ENCODE results near the gene NCOA7. TPM values are rescaled to one million over a fixed set of nuclear protein-coding genes. Genes with fewer than 3 reads are reported as not detected.
A peak's percentile ranks its signal among the peaks of the same experiment; 100 is the strongest.

Gene NCOA7
- polyA plus RNA-seq, result 10 to 100 TPM; 10.2 to 48.1 (median 16.1) TPM

- Mint-ChIP-seq H3K9me3 (no peaks in the 10 kb centered on the region), H3K4me1 (peaks cover 56 to 63% of the 10 kb centered on the region in 2 donors), H3K4me3 (peak within 1 kb of the TSS; percentile 92 to 98 (median 93)), H3K27me3 (ENCODE audit: low read depth in 3 of 3) (peaks cover 0 to 10% (median 4%) of the 10 kb centered on the region in 3 donors), H3K27ac (peak within 1 kb of the TSS; percentile 94 to 99 (median 98)), H3K36me3 (peaks cover 0 to 5% (median 0%) of the 10 kb centered on the region in 3 donors)
- DNase-seq, result peak; percentile 79 to 83 (median 83)
These were observed at the start of gene NCOA7 for GRCh38 chr6:125790358-125791150. NCOA7 (plus strand) TSS chr6:125790960; CDS start chr6:125815355, 24,395 bp downstream.

- H3K9me3 Mint-ChIP-seq, result peaks cover 0 to 2% (median 0%) of the 10 kb centered on the region in 6 donors
These were observed 49.4 kb upstream of the NCOA7 start for GRCh38 chr6:125741336-125741735.

GRCh38 chr6:125742024-125742423 lies 48.7 kb upstream of the NCOA7 start:
- H3K4me1 Mint-ChIP-seq, result peaks cover 12% of the 10 kb centered on the region in 2 donors
- no peak overlapping the region for H3K27ac Mint-ChIP-seq
- no peak overlapping the region for H3K4me3 Mint-ChIP-seq
- no peaks in the 10 kb centered on the region for H3K36me3 Mint-ChIP-seq
- H3K27me3 Mint-ChIP-seq (ENCODE audit: low read depth in 3 of 3), result peaks cover 4 to 12% (median 10%) of the 10 kb centered on the region in 3 donors
- H3K9me3 Mint-ChIP-seq, result peaks cover 0 to 2% (median 0%) of the 10 kb centered on the region in 6 donors
- no peak for DNase-seq

More at GRCh38 chr6:125741336-125741735, 49.4 kb upstream of the NCOA7 start:
- H3K36me3 Mint-ChIP-seq, result no peaks in the 10 kb centered on the region
- H3K4me1 Mint-ChIP-seq, result peaks cover 5 to 7% of the 10 kb centered on the region in 2 donors
- H3K27ac Mint-ChIP-seq, result no peak overlapping the region
- H3K4me3 Mint-ChIP-seq, result no peak overlapping the region
- peaks cover 0 to 8% (median 6%) of the 10 kb centered on the region in 3 donors for H3K27me3 Mint-ChIP-seq (ENCODE audit: low read depth in 3 of 3)
- no peak for DNase-seq

GRCh38 chr6:125742464-125743120 lies 48.2 kb upstream of the NCOA7 start:
- no peaks in the 10 kb centered on the region for H3K36me3 Mint-ChIP-seq
- no peak overlapping the region for H3K27ac Mint-ChIP-seq
- DNase-seq, result no peak
- no peak overlapping the region for H3K4me3 Mint-ChIP-seq
- peaks cover 8 to 14% (median 12%) of the 10 kb centered on the region in 3 donors for H3K27me3 Mint-ChIP-seq (ENCODE audit: low read depth in 3 of 3)
- peaks cover 14 to 18% of the 10 kb centered on the region in 2 donors for H3K4me1 Mint-ChIP-seq
- peaks cover 0 to 2% (median 0%) of the 10 kb centered on the region in 6 donors for H3K9me3 Mint-ChIP-seq

- peaks cover 12 to 14% (median 13%) of the 10 kb centered on the region in 3 donors for H3K27me3 Mint-ChIP-seq (ENCODE audit: low read depth in 3 of 3)
These were observed 47.2 kb upstream of the NCOA7 start for GRCh38 chr6:125743604-125744003.

GRCh38 chr6:125745281-125746018 lies 45.3 kb upstream of the NCOA7 start:
- no peak for DNase-seq
- Mint-ChIP-seq H3K4me1 (peaks cover 28 to 37% of the 10 kb centered on the region in 2 donors), H3K36me3 (no peaks in the 10 kb centered on the region), H3K4me3 (peak overlapping the region in 3 of 5 donors; percentile 88 to 96 (median 90)), H3K27ac (peak overlapping the region in 2 of 6 donors; percentile 87 to 96), H3K9me3 (no peaks in the 10 kb centered on the region), H3K27me3 (ENCODE audit: low read depth in 3 of 3) (peaks cover 23 to 29% (median 26%) of the 10 kb centered on the region in 3 donors)

More at GRCh38 chr6:125743604-125744003, 47.2 kb upstream of the NCOA7 start:
- Mint-ChIP-seq H3K4me3 (no peak overlapping the region), H3K27ac (no peak overlapping the region), H3K4me1 (peaks cover 17 to 23% of the 10 kb centered on the region in 2 donors), H3K9me3 (peaks cover 0 to 2% (median 0%) of the 10 kb centered on the region in 6 donors), H3K36me3 (no peaks in the 10 kb centered on the region)
- DNase-seq, result no peak

GRCh38 chr6:125746019-125746414 lies 44.7 kb upstream of the NCOA7 start:
- H3K9me3 Mint-ChIP-seq, result no peaks in the 10 kb centered on the region
- no peaks in the 10 kb centered on the region for H3K36me3 Mint-ChIP-seq
- peak overlapping the region; percentile 74 to 96 (median 89) for H3K27ac Mint-ChIP-seq
- H3K27me3 Mint-ChIP-seq (ENCODE audit: low read depth in 3 of 3), result peaks cover 23 to 31% (median 29%) of the 10 kb centered on the region in 3 donors
- DNase-seq, result no peak
- H3K4me3 Mint-ChIP-seq, result peak overlapping the region; percentile 88 to 96 (median 90)
- H3K4me1 Mint-ChIP-seq, result peaks cover 31 to 42% of the 10 kb centered on the region in 2 donors

GRCh38 chr6:125746731-125747588 lies 43.8 kb upstream of the NCOA7 start:
- H3K4me1 Mint-ChIP-seq, result peaks cover 34 to 50% of the 10 kb centered on the region in 2 donors
- peak; percentile 78 to 81 (median 80) for DNase-seq
- H3K9me3 Mint-ChIP-seq, result no peaks in the 10 kb centered on the region
- no peaks in the 10 kb centered on the region for H3K36me3 Mint-ChIP-seq
- peak overlapping the region; percentile 74 to 96 (median 89) for H3K27ac Mint-ChIP-seq
- H3K4me3 Mint-ChIP-seq, result peak overlapping the region; percentile 88 to 96 (median 90)
- H3K27me3 Mint-ChIP-seq (ENCODE audit: low read depth in 3 of 3), result peaks cover 22 to 31% (median 29%) of the 10 kb centered on the region in 3 donors

GRCh38 chr6:125747589-125748405 lies 43.0 kb upstream of the NCOA7 start:
- Mint-ChIP-seq H3K27me3 (ENCODE audit: low read depth in 3 of 3) (peaks cover 21 to 31% (median 29%) of the 10 kb centered on the region in 3 donors), H3K9me3 (no peaks in the 10 kb centered on the region), H3K27ac (peak overlapping the region; percentile 32 to 96 (median 93)), H3K36me3 (no peaks in the 10 kb centered on the region), H3K4me1 (peaks cover 34 to 50% of the 10 kb centered on the region in 2 donors), H3K4me3 (peak overlapping the region; percentile 90 to 96 (median 94))
- DNase-seq, result peak; percentile 40 to 47 (median 44)

- peak in 2 of 3 donors; percentile 23 to 26 for DNase-seq
- peaks cover 17 to 31% (median 29%) of the 10 kb centered on the region in 3 donors for H3K27me3 Mint-ChIP-seq (ENCODE audit: low read depth in 3 of 3)
- H3K27ac Mint-ChIP-seq, result peak overlapping the region; percentile 57 to 94 (median 91)
These were observed 42.2 kb upstream of the NCOA7 start for GRCh38 chr6:125748406-125749172.

GRCh38 chr6:125749173-125749864 lies 41.4 kb upstream of the NCOA7 start, which contains the start of gene HEY2:
HEY2 (plus strand) TSS chr6:125749632; CDS start chr6:125749777, 145 bp downstream.
- peaks cover 15 to 31% (median 29%) of the 10 kb centered on the region in 3 donors for H3K27me3 Mint-ChIP-seq (ENCODE audit: low read depth in 3 of 3)
- H3K36me3 Mint-ChIP-seq, result no peaks in the 10 kb centered on the region
- peak within 1 kb of the TSS; percentile 74 to 94 (median 93) for H3K27ac Mint-ChIP-seq
- DNase-seq, result peak; percentile 91 to 93 (median 92)
- peaks cover 34 to 50% of the 10 kb centered on the region in 2 donors for H3K4me1 Mint-ChIP-seq
- H3K4me3 Mint-ChIP-seq, result peak within 1 kb of the TSS; percentile 90 to 96 (median 95)
- no peaks in the 10 kb centered on the region for H3K9me3 Mint-ChIP-seq

More at GRCh38 chr6:125748406-125749172, 42.2 kb upstream of the NCOA7 start:
- peaks cover 34 to 50% of the 10 kb centered on the region in 2 donors for H3K4me1 Mint-ChIP-seq
- H3K4me3 Mint-ChIP-seq, result peak overlapping the region; percentile 90 to 96 (median 93)
- no peaks in the 10 kb centered on the region for H3K36me3 Mint-ChIP-seq
- H3K9me3 Mint-ChIP-seq, result no peaks in the 10 kb centered on the region
